Measurements from ENCODE around the gene CHAC1. TPM values are rescaled to one million over a fixed set of nuclear protein-coding genes. Genes with fewer than 3 reads are reported as not detected.

Gene CHAC1
- total and polyA plus RNA-seq, 2 donors (not counting 1 experiment from before 2014, with no cell fraction given) = 7.5 to 62.6 TPM

- peaks cover 21% of the 10 kb centered on the region for H3K36me3 ChIP-seq (ENCODE audit: control insufficient read depth, insufficient read depth, low read length)
- H2AFZ ChIP-seq (ENCODE audit: low read length) = no peak overlapping the region
- H3K4me1 ChIP-seq (ENCODE audit: control insufficient read depth, extremely low read depth, insufficient read depth, low read length) = peaks cover 2% of the 10 kb centered on the region
- no peaks in the 10 kb centered on the region for H4K20me1 ChIP-seq (ENCODE audit: control insufficient read depth, extremely low read depth, insufficient read depth, low read length)
- H3K4me3 ChIP-seq (replicated peaks in 1 of 4; ENCODE audit: control extremely low read depth in 1 of 4, insufficient read depth in 1 of 4, low read depth in 3 of 4, low read length in 4 of 4) = no peak overlapping the region
- no peak overlapping the region for H3K9ac ChIP-seq (ENCODE audit: insufficient read depth, low read length)
- H3K27me3 ChIP-seq (ENCODE audit: control insufficient read depth, insufficient read depth, low read length) = no peaks in the 10 kb centered on the region
- TF ChIP-seq EZH2 (IDR thresholded peaks at IDR 0.05; ENCODE audit: low read length, missing control alignments) (no peak), CTCF (conservative IDR thresholded peaks at IDR 0.05 in 1 of 2, IDR thresholded peaks at IDR 0.05 in 1 of 2; ENCODE audit: low read depth in 1 of 2, low read length in 2 of 2) (no peak)
- no peaks in the 10 kb centered on the region for H3K9me3 ChIP-seq (ENCODE audit: control insufficient read depth, insufficient read depth, low read depth, low read length)
- no peak overlapping the region for H3K27ac ChIP-seq (ENCODE audit: insufficient read depth, low read length)
- H3K4me2 ChIP-seq (ENCODE audit: extremely low read depth, insufficient read depth, low read length) = no peak overlapping the region
- no peaks in the 10 kb centered on the region for H3K79me2 ChIP-seq (ENCODE audit: control insufficient read depth, insufficient read depth, low read length)
- DNase-seq (ENCODE audit: low read depth in 2 of 2) = no peak
These were observed 23.5 kb downstream of the CHAC1 start for GRCh38 chr15:40976819-40977218.

- H2AFZ ChIP-seq (ENCODE audit: low read length) = no peak overlapping the region
- TF ChIP-seq EZH2 (IDR thresholded peaks at IDR 0.05; ENCODE audit: low read length, missing control alignments) (no peak), CTCF (conservative IDR thresholded peaks at IDR 0.05 in 1 of 2, IDR thresholded peaks at IDR 0.05 in 1 of 2; ENCODE audit: low read depth in 1 of 2, low read length in 2 of 2) (no peak)
These were observed 24.9 kb downstream of the CHAC1 start for GRCh38 chr15:40978141-40978540.

GRCh38 chr15:40978562-40978961 lies 25.3 kb downstream of the CHAC1 start:
- Histone ChIP-seq H2AFZ (ENCODE audit: low read length) (no peak overlapping the region), H3K4me2 (ENCODE audit: extremely low read depth, insufficient read depth, low read length) (no peak overlapping the region), H3K4me1 (ENCODE audit: control insufficient read depth, extremely low read depth, insufficient read depth, low read length) (peaks cover 9% of the 10 kb centered on the region), H3K9me3 (ENCODE audit: control insufficient read depth, insufficient read depth, low read depth, low read length) (no peaks in the 10 kb centered on the region), H3K79me2 (ENCODE audit: control insufficient read depth, insufficient read depth, low read length) (no peaks in the 10 kb centered on the region), H3K27ac (ENCODE audit: insufficient read depth, low read length) (no peak overlapping the region), H3K27me3 (ENCODE audit: control insufficient read depth, insufficient read depth, low read length) (no peaks in the 10 kb centered on the region), H4K20me1 (ENCODE audit: control insufficient read depth, extremely low read depth, insufficient read depth, low read length) (no peaks in the 10 kb centered on the region), H3K36me3 (ENCODE audit: control insufficient read depth, insufficient read depth, low read length) (peaks cover 25% of the 10 kb centered on the region), H3K9ac (ENCODE audit: insufficient read depth, low read length) (no peak overlapping the region), H3K4me3 (replicated peaks in 1 of 4; ENCODE audit: control extremely low read depth in 1 of 4, insufficient read depth in 1 of 4, low read depth in 3 of 4, low read length in 4 of 4) (no peak overlapping the region)
- no peak for DNase-seq (ENCODE audit: low read depth in 2 of 2)
- TF ChIP-seq EZH2 (IDR thresholded peaks at IDR 0.05; ENCODE audit: low read length, missing control alignments) (no peak), CTCF (conservative IDR thresholded peaks at IDR 0.05 in 1 of 2, IDR thresholded peaks at IDR 0.05 in 1 of 2; ENCODE audit: low read depth in 1 of 2, low read length in 2 of 2) (no peak)

More at GRCh38 chr15:40978141-40978540, 24.9 kb downstream of the CHAC1 start:
- Histone ChIP-seq H3K27ac (ENCODE audit: insufficient read depth, low read length) (no peak overlapping the region), H3K27me3 (ENCODE audit: control insufficient read depth, insufficient read depth, low read length) (no peaks in the 10 kb centered on the region), H3K9me3 (ENCODE audit: control insufficient read depth, insufficient read depth, low read depth, low read length) (no peaks in the 10 kb centered on the region), H3K4me2 (ENCODE audit: extremely low read depth, insufficient read depth, low read length) (no peak overlapping the region), H3K36me3 (ENCODE audit: control insufficient read depth, insufficient read depth, low read length) (peaks cover 25% of the 10 kb centered on the region), H3K79me2 (ENCODE audit: control insufficient read depth, insufficient read depth, low read length) (no peaks in the 10 kb centered on the region), H3K4me1 (ENCODE audit: control insufficient read depth, extremely low read depth, insufficient read depth, low read length) (peaks cover 6% of the 10 kb centered on the region), H3K4me3 (replicated peaks in 1 of 4; ENCODE audit: control extremely low read depth in 1 of 4, insufficient read depth in 1 of 4, low read depth in 3 of 4, low read length in 4 of 4) (no peak overlapping the region), H3K9ac (ENCODE audit: insufficient read depth, low read length) (no peak overlapping the region), H4K20me1 (ENCODE audit: control insufficient read depth, extremely low read depth, insufficient read depth, low read length) (no peaks in the 10 kb centered on the region)
- DNase-seq (ENCODE audit: low read depth in 2 of 2) = no peak

All from fibroblast of lung (primary cell).